Right lobe of liver (tissue), 4 donors: ENCODE results near the gene RASAL3.

Experiments used
- POLR2A ChIP-seq: fragments of 450-650 bp; IDR thresholded peaks from one replicate; pipeline ENCODE4 v1.6.1; 2017; ENCODE audit warnings: antibody characterized with exemption, mild to moderate bottlenecking
- TF ChIP-seq, protein P1 (sequence below), 4 donors: fragments of 200-600 bp in 3 of 4; fragments of 450-650 bp in 1 of 4; IDR thresholded peaks; one replicate each; pipeline versions ENCODE4 v1.5.1 to v1.8.0; 2016 to 2022; ENCODE audit warnings: antibody characterized with exemption in 4 of 4, mild to moderate bottlenecking in 2 of 4
- donor health status: DM: no; HTN: no; CAD: no.
- donor health status: DM: no; HTN: no; CAD: no.
- donor health status: DM: no; HTN: yes; CAD: no.

DNA sequence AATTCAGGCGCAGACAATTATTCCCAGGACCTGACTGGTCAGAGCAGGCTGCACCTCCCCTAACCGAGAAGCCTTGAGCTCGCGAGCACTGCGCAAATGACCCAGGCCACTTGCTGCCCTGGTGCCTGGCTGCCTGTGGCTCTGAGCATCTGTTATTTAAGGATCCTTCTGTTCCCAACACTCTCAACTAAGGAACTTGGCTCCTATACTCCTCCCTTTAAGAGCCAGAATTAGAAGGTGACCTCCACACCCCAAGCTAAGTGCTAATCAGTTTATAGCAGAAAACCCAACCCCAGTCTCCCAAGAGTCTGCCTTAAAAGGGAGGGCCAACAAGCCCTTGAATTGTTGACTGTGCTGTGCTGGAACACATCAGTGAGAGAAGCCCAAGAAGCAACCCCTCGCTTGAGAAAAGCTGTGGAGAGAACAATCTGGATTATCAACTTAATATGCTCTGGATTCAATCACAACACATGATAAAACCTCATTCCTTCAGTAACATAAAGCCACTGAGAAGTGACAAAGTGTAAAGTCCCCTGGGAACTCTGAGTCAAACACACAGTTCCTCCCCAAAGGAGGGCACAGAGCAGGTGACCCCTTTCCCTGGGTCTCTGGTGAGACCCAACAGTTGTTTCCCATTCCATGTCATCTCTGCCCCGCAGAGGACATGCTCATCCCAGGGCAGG, 60.1 kb downstream of the RASAL3 start:
- TF ChIP-seq POLR2A, result no peak
- TF ChIP-seq, protein P1, sequence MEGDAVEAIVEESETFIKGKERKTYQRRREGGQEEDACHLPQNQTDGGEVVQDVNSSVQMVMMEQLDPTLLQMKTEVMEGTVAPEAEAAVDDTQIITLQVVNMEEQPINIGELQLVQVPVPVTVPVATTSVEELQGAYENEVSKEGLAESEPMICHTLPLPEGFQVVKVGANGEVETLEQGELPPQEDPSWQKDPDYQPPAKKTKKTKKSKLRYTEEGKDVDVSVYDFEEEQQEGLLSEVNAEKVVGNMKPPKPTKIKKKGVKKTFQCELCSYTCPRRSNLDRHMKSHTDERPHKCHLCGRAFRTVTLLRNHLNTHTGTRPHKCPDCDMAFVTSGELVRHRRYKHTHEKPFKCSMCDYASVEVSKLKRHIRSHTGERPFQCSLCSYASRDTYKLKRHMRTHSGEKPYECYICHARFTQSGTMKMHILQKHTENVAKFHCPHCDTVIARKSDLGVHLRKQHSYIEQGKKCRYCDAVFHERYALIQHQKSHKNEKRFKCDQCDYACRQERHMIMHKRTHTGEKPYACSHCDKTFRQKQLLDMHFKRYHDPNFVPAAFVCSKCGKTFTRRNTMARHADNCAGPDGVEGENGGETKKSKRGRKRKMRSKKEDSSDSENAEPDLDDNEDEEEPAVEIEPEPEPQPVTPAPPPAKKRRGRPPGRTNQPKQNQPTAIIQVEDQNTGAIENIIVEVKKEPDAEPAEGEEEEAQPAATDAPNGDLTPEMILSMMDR (IDR thresholded peaks at IDR 0.05), result no peak
